MCF 10A (cell line): ENCODE data around the gene PYDC1. TPM values are rescaled to one million over a fixed set of nuclear protein-coding genes. Genes with fewer than 3 reads are reported as not detected.

Experiments used
- BruUV-seq: library from RNA; stranded (reverse); fragments of 400-500 nt; replicated peaks from 2 replicates; lab custom pipeline; 2021; lab: Mats Ljungman, UMichigan
- CTCF ChIA-PET: fragments of 300-600 bp; sonication (Branson Sonifier 250); formaldehyde crosslinking; extraction: SDS; loops from one replicate; lab custom pipeline; 2021; ENCODE audit warnings: antibody characterized with exemption, inconsistent platforms; lab: Yijun Ruan, JAX
- POLR2A ChIA-PET: fragments of 300-600, 350-650 bp; sonication (Branson Sonifier 250); formaldehyde crosslinking; extraction: SDS; loops from one replicate; lab custom pipeline; 2020; ENCODE audit warnings: antibody characterized with exemption, inconsistent platforms; lab: Yijun Ruan, JAX
- DNase-seq: peaks from one replicate; pipeline ENCODE4 v3.0.0-alpha.2; 2018; ENCODE audit not compliant: unreplicated experiment
- H3K27ac Mint-ChIP-seq: one replicate; pipeline ENCODE4 v1.8.0; 2022; ENCODE audit warnings: mild to moderate bottlenecking, low read depth, mixed read lengths; ENCODE audit not compliant: unreplicated experiment
- H3K27me3 Mint-ChIP-seq: one replicate; pipeline ENCODE4 v1.8.0; 2022; ENCODE audit warnings: mixed read lengths; ENCODE audit not compliant: insufficient read depth, unreplicated experiment
- H3K36me3 Mint-ChIP-seq: one replicate; pipeline ENCODE4 v1.8.0; 2022; ENCODE audit warnings: mild to moderate bottlenecking, moderate library complexity, mixed read lengths; ENCODE audit not compliant: insufficient read depth, unreplicated experiment
- H3K4me1 Mint-ChIP-seq: one replicate; pipeline ENCODE4 v1.8.0; 2022; ENCODE audit warnings: mixed read lengths; ENCODE audit not compliant: insufficient read depth, unreplicated experiment
- H3K4me3 Mint-ChIP-seq: one replicate; pipeline ENCODE4 v1.8.0; 2022; ENCODE audit warnings: mild to moderate bottlenecking, moderate library complexity, mixed read lengths; ENCODE audit not compliant: unreplicated experiment
- H3K9me3 Mint-ChIP-seq: one replicate; pipeline ENCODE4 v1.8.0; 2022; ENCODE audit warnings: mixed read lengths; ENCODE audit not compliant: unreplicated experiment
- CTCF ChIP-seq: fragments of 200-600 bp; IDR thresholded peaks from one replicate; pipeline ENCODE4 v1.8.0; 2022; ENCODE audit warnings: antibody characterized with exemption, mild to moderate bottlenecking; ENCODE audit not compliant: unreplicated experiment
- intact Hi-C: fragments of 100-400 bp; cut with micrococcal nuclease; formaldehyde crosslinking; loops from 2 replicates; pipeline ENCODE4 v1.14.1; 2022
- total RNA-seq: library from RNA; stranded (reverse); gene quantifications from 2 replicates; pipeline ENCODE4 v1.2.3, GENCODE V29; 2022

Gene PYDC1
- total RNA-seq, 1 experiment from 2014 or later, result not detected

- ChIA-PET CTCF (interaction anchor here (0.5 to 1.8 kb wide), 9 partner anchors 9 to 269 kb away, joined by 3 to 6 read pairs (median 3); no protein-coding TSS in a partner anchor), POLR2A (interaction anchor here (1.9 to 2.4 kb wide), 5 partner anchors 8 to 66 kb away, joined by 5 to 13 read pairs (median 6); partner anchors contain the start of gene KAT8)
- Mint-ChIP-seq H3K27ac (peak overlapping the region; percentile 83), H3K27me3 (no peaks in the 10 kb centered on the region), H3K4me3 (peak overlapping the region; percentile 95), H3K36me3 (peaks cover 87% of the 10 kb centered on the region), H3K9me3 (no peaks in the 10 kb centered on the region), H3K4me1 (peaks cover 26% of the 10 kb centered on the region)
- no peak for TF ChIP-seq CTCF
- no TSS peak for BruUV-seq
- DNase-seq, result no peak
- intact Hi-C loops, result loop anchor here (5.0 to 10.0 kb wide), 3 partner anchors 66 to 511 kb away; partner anchors contain the start of genes KAT8 and ZNF843
Observed at GRCh38 chr16:31183432-31184428, 33.2 kb downstream of the PYDC1 start.

- no TSS peak for BruUV-seq
- peak overlapping the region; percentile 83 for H3K27ac Mint-ChIP-seq
- ChIA-PET POLR2A (interaction anchor here (0.7 to 2.4 kb wide), 9 partner anchors 9 to 277 kb away, joined by 3 to 13 read pairs (median 5); partner anchors contain the start of genes KAT8, ZNF646 and ZNF668), CTCF (interaction anchor here (0.6 to 1.2 kb wide), 6 partner anchors 12 to 281 kb away, joined by 3 to 6 read pairs (median 4); no protein-coding TSS in a partner anchor)
- intact Hi-C loops, result loop anchor here (5.0 to 10.0 kb wide), 3 partner anchors 65 to 512 kb away; partner anchors contain the start of genes KAT8 and ZNF843
- peaks cover 27% of the 10 kb centered on the region for H3K4me1 Mint-ChIP-seq
- DNase-seq, result no peak
- peak overlapping the region; percentile 95 for H3K4me3 Mint-ChIP-seq
- no peaks in the 10 kb centered on the region for H3K9me3 Mint-ChIP-seq
- H3K27me3 Mint-ChIP-seq, result no peaks in the 10 kb centered on the region
- TF ChIP-seq CTCF, result no peak
- H3K36me3 Mint-ChIP-seq, result peaks cover 74% of the 10 kb centered on the region
Observed at GRCh38 chr16:31182391-31182790, 34.5 kb downstream of the PYDC1 start.

- peak overlapping the region; percentile 95 for H3K4me3 Mint-ChIP-seq
- peak; percentile 51 for DNase-seq
- no peaks in the 10 kb centered on the region for H3K27me3 Mint-ChIP-seq
- no TSS peak for BruUV-seq
- H3K9me3 Mint-ChIP-seq, result no peaks in the 10 kb centered on the region
- no peak for TF ChIP-seq CTCF
- H3K4me1 Mint-ChIP-seq, result peaks cover 34% of the 10 kb centered on the region
- ChIA-PET CTCF (interaction anchor here (1.0 kb wide), 1 partner anchor 13 kb away, joined by 6 read pairs; no protein-coding TSS in a partner anchor), POLR2A (interaction anchor here (0.6 to 2.8 kb wide), 33 partner anchors 9 to 696 kb away, joined by 3 to 53 read pairs (median 6); partner anchors contain the start of genes ARMC5, KAT8, PYCARD and STX4)
- peak overlapping the region; percentile 99 for H3K27ac Mint-ChIP-seq
- peaks cover 63% of the 10 kb centered on the region for H3K36me3 Mint-ChIP-seq
- intact Hi-C loops, result loop anchor here (2.0 to 10.0 kb wide), 4 partner anchors 64 to 514 kb away; partner anchors contain the start of genes KAT8 and ZNF843
Observed at GRCh38 chr16:31181102-31181830, 35.7 kb downstream of the PYDC1 start.
